T1000 (cell line): Measurements from ENCODE around the gene ZNF646.

Source experiments
- DNase-seq: peaks from one replicate; lab custom pipeline; 2025; ENCODE audit warnings: mixed read lengths; lab: John Stamatoyannopoulos, UW

Gene ZNF646

GRCh38 chr16:31063843-31064611 is 10.2 kb upstream of the ZNF646 start:
- DNase-seq: no peak

DNA sequence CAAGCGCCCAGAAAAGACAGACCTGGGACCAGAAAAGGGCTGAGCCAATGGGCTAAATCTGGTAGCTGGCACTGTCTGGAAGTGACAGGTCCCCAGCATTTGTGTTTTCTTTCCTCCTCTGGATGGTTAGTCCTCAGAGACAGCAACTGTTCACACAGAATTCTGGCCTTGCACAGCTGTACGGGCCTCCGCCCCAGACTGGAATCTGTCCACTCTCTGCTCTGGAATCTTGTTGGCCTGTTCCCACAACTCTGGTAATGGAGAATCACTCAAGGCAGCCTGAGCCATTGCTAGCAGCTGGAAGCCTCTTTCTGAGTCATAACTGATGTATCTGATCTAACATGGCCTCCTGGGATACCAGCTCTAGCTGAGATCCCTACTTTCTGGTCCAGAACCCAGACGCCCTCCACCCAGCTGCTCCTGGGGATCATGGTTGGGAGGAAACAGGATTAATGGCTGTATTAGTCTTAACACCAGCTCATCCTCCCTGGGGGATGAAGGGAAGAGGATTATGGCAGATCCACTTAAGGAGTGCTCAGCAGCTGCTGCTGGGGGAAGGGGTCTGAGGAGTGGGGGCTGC is 9.2 kb upstream of the ZNF646 start:
- DNase-seq: peak; percentile 48

GRCh38 chr16:31067342-31067741 is 6.9 kb upstream of the ZNF646 start:
- DNase-seq: no peak

- DNase-seq: no peak
These were observed 2.4 kb upstream of the ZNF646 start for GRCh38 chr16:31071861-31072260.

DNA sequence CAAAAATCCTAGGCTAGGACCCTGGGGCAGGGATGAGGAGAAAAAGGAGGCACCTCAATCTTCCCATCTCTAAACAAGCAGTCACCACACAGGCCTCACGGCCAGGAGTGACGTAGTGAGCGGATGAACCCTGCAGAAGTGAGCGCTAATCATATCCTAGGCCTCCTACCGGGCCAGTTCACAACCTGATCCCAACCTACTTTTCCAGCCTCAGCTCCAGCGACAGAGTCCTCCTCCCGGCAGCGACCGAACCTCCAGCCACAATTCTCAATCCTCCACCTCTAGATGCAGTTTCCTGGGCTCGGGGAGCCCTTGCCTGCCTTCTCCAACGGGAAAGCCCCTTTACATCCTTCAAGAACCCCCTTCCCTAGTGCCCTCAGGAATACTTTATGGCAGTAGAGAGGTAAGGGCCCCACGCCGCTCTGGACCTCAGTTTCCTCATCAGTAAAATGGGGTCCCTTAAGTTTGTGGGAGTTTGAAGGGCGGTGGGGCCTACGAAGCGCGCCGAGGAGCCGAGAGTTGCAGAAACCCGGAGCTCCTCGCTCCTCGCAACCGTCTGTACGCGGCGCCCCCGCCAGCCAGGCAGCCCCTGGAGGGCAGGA is 1.6 kb upstream of the ZNF646 start:
- DNase-seq: no peak

- peak; percentile 88 for DNase-seq
These were observed 866 bp upstream of the ZNF646 start for GRCh38 chr16:31073142-31073969.

DNA sequence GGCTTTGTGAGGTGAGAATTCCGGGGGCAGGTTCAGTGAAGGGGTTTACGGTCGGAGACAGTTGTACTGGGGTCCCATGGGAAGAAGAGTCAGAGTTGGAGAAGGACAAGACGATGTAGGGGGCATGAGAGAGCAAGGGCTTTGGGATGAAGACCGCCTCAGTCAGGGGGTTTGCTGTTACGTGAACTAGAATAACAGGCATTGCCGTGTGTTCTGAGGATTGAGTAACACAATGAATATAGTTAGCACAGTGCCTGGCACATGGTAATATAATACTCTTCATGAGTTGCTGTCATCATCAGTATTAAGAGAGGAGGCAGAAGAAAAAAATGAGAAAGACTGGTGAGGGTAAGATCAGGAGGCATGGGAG is 577 bp downstream of the ZNF646 start:
- DNase-seq: no peak

- no peak for DNase-seq
These were observed 2.1 kb downstream of the ZNF646 start for GRCh38 chr16:31076319-31076718.

DNA sequence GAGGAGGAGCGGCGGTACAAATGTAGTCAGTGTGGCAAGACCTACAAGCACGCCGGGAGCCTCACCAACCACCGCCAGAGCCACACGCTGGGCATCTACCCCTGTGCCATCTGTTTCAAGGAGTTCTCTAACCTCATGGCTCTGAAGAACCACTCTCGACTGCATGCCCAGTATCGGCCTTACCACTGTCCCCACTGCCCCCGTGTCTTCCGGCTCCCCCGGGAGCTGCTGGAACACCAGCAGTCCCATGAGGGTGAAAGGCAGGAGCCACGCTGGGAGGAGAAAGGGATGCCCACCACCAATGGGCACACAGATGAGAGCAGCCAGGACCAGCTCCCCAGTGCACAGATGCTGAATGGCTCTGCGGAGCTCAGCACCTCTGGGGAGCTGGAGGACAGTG is 2.8 kb downstream of the ZNF646 start:
- DNase-seq: no peak

DNA sequence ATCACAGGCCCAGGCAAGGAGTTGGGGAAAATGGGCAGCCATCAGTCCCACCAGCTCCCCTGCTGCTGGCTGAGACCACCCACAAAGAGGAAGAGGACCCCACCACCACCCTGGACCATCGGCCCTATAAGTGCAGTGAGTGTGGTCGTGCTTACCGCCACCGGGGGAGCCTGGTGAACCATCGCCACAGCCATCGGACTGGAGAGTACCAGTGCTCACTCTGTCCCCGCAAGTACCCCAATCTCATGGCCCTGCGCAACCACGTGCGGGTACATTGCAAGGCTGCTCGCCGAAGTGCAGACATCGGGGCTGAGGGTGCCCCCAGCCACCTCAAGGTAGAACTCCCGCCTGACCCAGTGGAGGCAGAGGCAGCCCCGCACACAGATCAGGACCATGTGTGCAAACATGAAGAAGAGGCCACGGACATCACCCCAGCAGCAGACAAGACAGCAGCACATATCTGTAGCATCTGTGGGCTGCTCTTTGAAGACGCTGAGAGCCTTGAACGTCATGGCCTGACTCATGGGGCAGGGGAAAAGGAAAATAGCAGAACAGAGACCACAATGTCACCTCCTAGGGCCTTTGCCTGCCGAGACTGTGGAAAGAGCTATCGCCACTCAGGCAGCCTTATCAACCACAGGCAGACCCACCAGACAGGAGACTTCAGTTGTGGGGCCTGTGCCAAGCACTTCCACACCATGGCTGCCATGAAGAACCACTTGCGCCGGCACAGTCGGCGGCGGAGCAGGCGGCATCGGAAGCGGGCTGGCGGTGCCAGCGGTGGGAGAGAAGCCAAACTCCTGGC is 3.6 kb downstream of the ZNF646 start:
- DNase-seq: no peak

DNA sequence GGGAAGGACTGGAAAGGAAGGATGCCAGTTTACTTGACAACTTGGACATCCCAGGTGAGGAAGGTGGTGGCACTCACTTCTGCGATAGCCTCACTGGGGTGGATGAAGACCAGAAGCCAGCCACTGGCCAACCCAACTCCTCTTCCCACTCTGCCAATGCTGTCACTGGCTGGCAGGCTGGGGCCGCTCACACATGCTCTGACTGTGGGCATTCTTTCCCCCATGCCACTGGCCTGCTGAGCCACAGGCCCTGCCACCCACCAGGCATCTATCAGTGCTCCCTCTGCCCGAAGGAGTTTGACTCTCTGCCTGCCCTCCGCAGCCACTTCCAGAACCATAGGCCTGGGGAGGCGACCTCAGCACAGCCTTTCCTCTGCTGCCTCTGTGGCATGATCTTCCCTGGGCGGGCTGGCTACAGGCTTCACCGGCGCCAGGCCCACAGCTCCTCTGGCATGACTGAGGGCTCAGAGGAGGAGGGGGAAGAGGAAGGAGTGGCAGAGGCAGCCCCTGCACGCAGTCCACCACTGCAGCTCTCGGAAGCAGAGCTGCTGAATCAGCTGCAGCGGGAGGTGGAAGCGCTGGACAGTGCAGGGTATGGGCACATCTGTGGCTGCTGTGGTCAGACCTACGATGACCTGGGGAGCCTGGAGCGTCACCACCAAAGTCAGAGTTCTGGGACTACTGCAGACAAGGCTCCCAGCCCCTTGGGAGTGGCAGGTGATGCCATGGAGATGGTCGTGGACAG is 4.5 kb downstream of the ZNF646 start:
- DNase-seq: no peak

- DNase-seq: no peak
These were observed 5.2 kb downstream of the ZNF646 start for GRCh38 chr16:31079342-31079944.

GRCh38 chr16:31080035-31080629 is 5.9 kb downstream of the ZNF646 start:
- no peak for DNase-seq

GRCh38 chr16:31080756-31081419 is 6.7 kb downstream of the ZNF646 start:
- DNase-seq: no peak

GRCh38 chr16:31081428-31082351 is 7.5 kb downstream of the ZNF646 start:
- no peak for DNase-seq

DNA sequence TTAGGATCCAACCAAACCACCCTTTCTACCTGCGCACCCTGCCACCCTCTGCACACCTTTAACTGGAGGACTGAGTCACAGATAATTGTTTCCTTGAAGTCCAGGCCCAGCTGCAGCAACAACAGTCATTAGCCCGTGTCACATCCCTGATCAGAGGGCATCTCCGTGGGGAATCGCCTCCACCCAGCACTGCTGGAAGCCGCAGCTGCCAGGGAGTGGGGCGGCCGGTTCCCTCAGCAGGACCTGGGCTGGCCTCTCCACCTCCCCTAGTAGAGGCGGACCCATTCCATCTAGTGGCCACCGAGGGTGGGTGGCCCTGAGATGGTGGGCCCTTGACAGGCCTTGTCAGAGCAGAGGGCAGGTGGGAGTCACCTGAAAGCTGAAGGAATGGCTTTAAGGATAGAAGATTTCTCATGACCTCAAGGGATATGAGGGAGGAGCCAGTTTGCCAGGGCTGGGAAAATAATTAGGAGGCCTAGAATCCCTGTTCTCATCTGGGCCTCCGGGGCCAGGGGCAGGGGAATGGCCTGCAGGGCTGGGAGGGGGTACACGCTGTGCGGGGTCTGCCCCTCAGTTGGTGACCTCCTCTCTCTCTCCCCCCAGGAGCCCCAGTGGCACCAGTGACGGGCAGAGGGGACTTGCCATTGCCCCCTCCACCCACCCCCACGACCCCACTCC is 8.3 kb downstream of the ZNF646 start:
- no peak for DNase-seq

DNA sequence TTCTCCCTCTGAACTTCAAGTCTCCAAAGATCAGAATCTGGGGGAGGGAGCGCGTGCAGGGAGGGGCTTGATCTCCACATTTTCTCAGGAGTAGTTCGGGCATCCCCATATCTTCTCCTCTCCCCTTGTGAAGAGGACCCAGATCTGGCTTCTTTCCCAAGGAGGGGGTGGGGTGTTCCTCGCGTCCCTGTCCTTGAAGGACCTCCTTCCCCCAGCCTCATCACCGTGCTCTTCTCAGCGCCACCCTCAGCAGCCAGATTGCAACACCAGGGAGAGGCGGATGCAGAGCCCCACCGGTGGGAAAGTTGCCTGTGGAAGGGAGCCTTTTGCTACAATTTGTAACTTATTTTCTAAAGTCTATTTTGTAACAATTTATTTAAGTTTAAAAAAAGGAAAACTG is 8.9 kb downstream of the ZNF646 start:
- DNase-seq: no peak

- no peak for DNase-seq
These were observed 9.3 kb downstream of the ZNF646 start for GRCh38 chr16:31083556-31083955.
